Measurements from ENCODE around the gene TBC1D2. TPM values are rescaled to one million over a fixed set of nuclear protein-coding genes. Genes with fewer than 3 reads are reported as not detected.
A peak's percentile ranks its signal among the peaks of the same experiment; 100 is the strongest.

Gene TBC1D2
- total RNA-seq, 1 donor from 2014 or later = 24.3 TPM

DNA sequence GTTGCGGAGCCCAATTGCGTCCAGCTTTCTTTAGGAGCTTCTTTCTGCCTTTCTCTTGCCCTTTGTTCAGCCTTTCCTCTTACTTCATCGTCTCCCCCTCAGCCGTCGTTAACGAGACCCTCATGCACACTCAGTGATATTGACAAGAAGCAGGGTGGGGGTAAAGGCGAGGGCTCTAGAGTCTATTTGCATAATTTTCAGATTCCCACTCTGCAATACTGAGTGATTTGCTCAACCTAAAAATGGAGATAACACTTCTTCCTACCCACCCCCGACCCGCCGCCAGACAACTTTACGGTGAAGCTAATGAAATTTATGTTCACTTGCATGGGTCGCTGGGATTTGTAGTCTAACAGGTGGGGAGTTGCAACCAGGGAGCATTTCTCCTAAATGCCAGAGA, 1.3 kb upstream of the TBC1D2 start:
- Mint-ChIP-seq H3K9me3 (ENCODE audit: low read depth) (no peaks in the 10 kb centered on the region), H3K4me3 (ENCODE audit: unreplicated experiment) (peak overlapping the region; percentile 89), H3K36me3 (ENCODE audit: low read depth) (no peaks in the 10 kb centered on the region), H3K27ac (ENCODE audit: unreplicated experiment) (peak overlapping the region; percentile 98), H3K27me3 (ENCODE audit: low read depth) (no peaks in the 10 kb centered on the region), H3K4me1 (ENCODE audit: low read depth) (peaks cover 43% of the 10 kb centered on the region)
- TF ChIP-seq, protein P1, sequence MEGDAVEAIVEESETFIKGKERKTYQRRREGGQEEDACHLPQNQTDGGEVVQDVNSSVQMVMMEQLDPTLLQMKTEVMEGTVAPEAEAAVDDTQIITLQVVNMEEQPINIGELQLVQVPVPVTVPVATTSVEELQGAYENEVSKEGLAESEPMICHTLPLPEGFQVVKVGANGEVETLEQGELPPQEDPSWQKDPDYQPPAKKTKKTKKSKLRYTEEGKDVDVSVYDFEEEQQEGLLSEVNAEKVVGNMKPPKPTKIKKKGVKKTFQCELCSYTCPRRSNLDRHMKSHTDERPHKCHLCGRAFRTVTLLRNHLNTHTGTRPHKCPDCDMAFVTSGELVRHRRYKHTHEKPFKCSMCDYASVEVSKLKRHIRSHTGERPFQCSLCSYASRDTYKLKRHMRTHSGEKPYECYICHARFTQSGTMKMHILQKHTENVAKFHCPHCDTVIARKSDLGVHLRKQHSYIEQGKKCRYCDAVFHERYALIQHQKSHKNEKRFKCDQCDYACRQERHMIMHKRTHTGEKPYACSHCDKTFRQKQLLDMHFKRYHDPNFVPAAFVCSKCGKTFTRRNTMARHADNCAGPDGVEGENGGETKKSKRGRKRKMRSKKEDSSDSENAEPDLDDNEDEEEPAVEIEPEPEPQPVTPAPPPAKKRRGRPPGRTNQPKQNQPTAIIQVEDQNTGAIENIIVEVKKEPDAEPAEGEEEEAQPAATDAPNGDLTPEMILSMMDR (IDR thresholded peaks at IDR 0.05) = no peak
- no peak for DNase-seq (ENCODE audit: low spot score)

DNA sequence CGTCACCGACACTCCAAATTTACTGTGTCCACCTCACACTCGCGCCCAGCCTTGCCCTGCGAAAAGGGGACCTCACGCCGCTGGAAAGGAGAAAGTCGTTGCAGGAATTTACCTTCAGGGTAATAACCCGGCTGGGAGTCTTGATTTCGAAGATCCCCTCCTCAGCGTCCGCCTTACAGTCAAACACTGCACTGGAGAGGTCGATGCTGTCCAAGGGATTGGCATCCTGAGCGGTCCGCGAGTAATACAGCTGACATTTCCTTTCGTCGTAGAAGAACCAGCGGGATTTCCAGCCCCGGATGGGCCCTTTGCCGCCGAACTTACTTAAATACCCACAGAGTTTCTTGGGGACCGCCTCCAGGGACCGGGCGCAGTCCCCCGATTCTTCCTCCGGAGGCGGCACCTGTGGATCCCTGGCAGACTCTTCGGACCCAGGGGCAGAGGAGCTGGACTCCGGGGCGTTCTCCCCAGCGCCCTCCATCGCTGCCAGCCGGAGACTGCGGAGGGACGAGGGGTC, 330 bp downstream of the TBC1D2 start:
- Mint-ChIP-seq H3K4me3 (ENCODE audit: unreplicated experiment) (peak overlapping the region; percentile 89), H3K9me3 (ENCODE audit: low read depth) (no peaks in the 10 kb centered on the region), H3K36me3 (ENCODE audit: low read depth) (peaks cover 5% of the 10 kb centered on the region), H3K27ac (ENCODE audit: unreplicated experiment) (peak overlapping the region; percentile 98), H3K27me3 (ENCODE audit: low read depth) (no peaks in the 10 kb centered on the region), H3K4me1 (ENCODE audit: low read depth) (peaks cover 58% of the 10 kb centered on the region)
- TF ChIP-seq, protein P1 (IDR thresholded peaks at IDR 0.05) = peak; percentile 41
- no peak for DNase-seq (ENCODE audit: low spot score)

DNA sequence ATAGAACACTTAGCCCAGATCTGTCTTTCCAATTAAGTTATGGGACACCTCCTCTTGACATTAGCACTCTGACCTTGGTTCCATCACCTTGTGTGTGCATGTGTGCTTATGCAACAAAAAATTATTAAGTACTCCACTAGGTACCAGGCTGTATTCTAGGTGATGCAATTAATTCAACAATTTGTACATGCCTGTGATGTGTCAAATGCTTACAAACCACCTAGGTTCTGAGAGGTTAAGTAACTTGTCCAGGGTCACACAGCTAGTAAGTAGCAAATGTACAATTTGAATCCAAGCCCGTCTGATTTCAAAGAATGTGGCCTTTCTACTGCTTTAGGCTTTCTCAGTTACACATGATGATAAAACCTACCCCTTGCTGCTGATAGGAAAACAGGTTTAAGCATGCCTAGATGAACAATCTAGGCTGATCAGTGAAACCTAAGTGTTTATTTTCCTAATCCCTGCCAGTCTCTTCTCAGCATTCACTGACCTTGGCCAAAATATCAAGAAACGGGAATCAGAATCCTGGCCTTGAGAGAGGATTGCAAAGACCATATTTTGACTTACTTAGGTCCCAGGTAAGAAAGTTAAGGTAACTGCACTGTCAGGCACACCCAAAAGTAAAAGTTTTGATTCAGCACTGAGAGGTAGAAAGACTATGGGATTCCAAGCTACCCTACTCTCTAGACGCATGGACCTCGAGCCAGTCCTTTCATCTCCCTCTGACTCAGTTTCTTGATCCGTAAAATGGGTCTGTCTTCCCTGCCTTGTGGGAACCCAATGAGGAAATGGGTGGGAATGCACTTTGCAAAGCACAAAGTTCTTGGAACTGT, 1.0 kb downstream of the TBC1D2 start:
- Mint-ChIP-seq H3K27me3 (ENCODE audit: low read depth) (no peaks in the 10 kb centered on the region), H3K4me3 (ENCODE audit: unreplicated experiment) (peak overlapping the region; percentile 89), H3K27ac (ENCODE audit: unreplicated experiment) (peak overlapping the region; percentile 98), H3K9me3 (ENCODE audit: low read depth) (no peaks in the 10 kb centered on the region), H3K4me1 (ENCODE audit: low read depth) (peaks cover 64% of the 10 kb centered on the region), H3K36me3 (ENCODE audit: low read depth) (peaks cover 9% of the 10 kb centered on the region)
- TF ChIP-seq, protein P1 (IDR thresholded peaks at IDR 0.05) = no peak
- DNase-seq (ENCODE audit: low spot score) = no peak

DNA sequence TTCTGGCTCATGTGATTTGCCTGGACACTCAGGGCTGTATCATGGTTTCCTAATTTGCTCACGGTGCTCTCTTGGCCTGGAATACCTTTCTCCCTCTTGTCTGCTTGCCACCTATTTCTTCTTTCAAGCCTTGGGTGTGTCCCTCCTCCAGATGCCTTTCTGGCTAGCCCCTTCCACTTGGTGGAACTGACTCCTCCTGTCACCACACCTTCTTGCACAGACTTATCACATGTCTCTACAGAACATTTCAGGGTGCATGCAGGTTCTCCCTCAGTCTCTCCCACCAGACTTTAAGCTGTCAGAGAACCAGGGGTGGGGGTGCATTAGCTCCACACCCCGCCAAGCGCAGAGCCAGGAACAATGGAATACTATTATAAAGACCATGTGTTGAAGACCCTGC, 1.9 kb downstream of the TBC1D2 start:
- DNase-seq (ENCODE audit: low spot score) = no peak
- Mint-ChIP-seq H3K4me3 (ENCODE audit: unreplicated experiment) (peak overlapping the region; percentile 89), H3K27me3 (ENCODE audit: low read depth) (no peaks in the 10 kb centered on the region), H3K27ac (ENCODE audit: unreplicated experiment) (peak overlapping the region; percentile 65), H3K9me3 (ENCODE audit: low read depth) (no peaks in the 10 kb centered on the region), H3K36me3 (ENCODE audit: low read depth) (peaks cover 9% of the 10 kb centered on the region), H3K4me1 (ENCODE audit: low read depth) (peaks cover 73% of the 10 kb centered on the region)
- TF ChIP-seq, protein P1 (IDR thresholded peaks at IDR 0.05) = no peak

DNA sequence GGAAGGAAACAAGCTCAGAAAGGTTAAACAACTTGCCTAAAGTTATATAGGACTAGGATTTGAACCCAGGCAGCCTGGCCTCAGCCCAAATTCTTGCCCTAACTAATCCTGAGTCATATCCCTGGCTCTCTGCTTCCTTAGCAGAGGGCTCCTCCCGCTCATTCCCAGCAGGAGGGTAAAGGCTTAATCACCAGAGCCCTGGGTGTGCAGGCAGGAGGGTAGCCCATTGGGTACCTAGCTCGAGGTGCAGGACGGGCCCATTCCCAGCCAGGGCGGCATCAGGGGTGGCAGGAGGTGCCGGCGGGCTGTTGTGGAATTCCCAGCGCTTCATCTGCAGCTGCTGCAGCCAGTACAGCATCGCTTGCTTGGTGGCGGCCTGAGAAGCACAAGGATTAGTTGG, 3.9 kb downstream of the TBC1D2 start:
- Mint-ChIP-seq H3K9me3 (ENCODE audit: low read depth) (no peaks in the 10 kb centered on the region), H3K36me3 (ENCODE audit: low read depth) (peaks cover 9% of the 10 kb centered on the region), H3K27ac (ENCODE audit: unreplicated experiment) (peak overlapping the region; percentile 80), H3K4me1 (ENCODE audit: low read depth) (peaks cover 78% of the 10 kb centered on the region), H3K4me3 (ENCODE audit: unreplicated experiment) (peak overlapping the region; percentile 40), H3K27me3 (ENCODE audit: low read depth) (no peaks in the 10 kb centered on the region)
- TF ChIP-seq, protein P1 (IDR thresholded peaks at IDR 0.05) = no peak
- no peak for DNase-seq (ENCODE audit: low spot score)
